Activated naive CD4-positive, alpha-beta T cell treated with anti-CD3 and anti-CD28 coated beads, Interleukin-2, amount 50 U/mL, for 16 hours (primary cell): ENCODE measurements around the gene SLC39A11.

Experiments
- DNase-seq: peaks from one replicate; pipeline ENCODE4 v3.0.0-alpha.2; 2020

The SLC39A11 gene

DNA sequence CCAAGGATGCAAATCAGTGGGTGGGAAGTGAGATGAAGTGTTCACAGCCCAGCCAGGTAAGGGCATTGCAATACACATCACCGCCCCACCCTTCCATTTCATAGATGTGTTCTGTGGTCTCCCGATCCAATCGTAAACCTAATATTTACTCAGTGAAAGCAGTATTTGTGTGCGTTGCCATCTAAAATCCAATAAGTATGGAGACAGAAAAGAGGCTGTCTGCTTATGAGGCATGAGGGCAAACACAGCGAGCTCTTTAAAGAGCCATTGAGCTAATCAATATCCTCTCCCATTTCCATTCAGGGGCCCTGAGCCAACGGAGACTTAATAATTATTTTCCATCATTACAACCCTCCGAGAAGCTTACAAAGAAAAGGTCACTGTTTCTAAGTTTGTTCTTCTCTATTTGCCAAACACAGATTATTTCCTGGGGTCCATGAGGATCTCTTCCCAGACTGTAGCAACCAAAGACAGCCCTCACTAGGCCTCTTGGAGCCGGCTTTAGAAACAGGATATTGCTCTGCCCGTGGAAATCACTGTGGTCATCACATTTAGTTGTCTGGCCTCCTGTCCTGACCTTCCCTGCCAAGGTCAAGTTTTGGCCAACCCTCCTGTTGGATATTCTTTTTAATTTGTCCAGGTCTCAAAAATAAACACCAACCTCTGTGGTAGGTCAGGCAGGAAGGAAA is 120.1 kb downstream of the SLC39A11 start:
- DNase-seq = no peak

GRCh38 chr17:72971226-72971880 is 121.1 kb downstream of the SLC39A11 start:
- DNase-seq = no peak

DNA sequence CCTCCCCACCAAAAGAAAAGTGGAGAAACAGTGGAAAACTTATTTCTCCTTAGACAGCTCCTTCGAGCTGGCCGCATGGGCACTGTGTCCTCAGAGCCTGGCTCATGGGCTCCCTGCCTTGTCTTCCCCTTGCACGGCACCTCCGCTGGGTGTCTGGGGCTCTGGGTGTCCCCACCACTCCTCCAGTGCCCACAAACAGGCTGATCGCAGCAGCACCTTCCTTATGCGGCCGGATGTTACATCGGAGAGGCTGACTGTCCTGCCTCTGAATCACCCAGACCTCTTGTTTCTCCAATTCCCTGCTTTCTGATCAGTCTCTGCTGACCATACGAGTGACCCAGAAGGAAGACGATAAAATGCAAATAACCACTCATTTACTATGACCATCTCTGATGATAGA is 121.7 kb downstream of the SLC39A11 start:
- no peak for DNase-seq

DNA sequence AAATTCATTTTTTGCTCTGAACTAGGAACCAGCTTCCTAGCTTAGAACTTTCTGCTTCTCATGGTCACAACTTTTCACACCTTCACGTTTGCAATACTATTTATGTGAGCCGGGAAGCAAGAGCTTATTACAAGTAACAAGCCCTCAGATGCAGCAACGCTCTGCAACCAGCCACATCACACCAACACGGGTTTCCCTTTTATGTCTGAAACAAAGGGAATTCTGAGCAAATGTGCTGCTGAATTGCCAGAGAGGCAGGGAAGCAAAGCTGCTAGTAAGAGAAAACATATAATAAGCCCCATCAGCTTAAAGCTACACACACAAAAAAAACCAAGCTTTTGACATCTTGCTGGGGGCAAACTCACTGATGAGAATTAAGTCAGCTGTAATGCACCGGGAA is 122.2 kb downstream of the SLC39A11 start:
- no peak for DNase-seq

DNA sequence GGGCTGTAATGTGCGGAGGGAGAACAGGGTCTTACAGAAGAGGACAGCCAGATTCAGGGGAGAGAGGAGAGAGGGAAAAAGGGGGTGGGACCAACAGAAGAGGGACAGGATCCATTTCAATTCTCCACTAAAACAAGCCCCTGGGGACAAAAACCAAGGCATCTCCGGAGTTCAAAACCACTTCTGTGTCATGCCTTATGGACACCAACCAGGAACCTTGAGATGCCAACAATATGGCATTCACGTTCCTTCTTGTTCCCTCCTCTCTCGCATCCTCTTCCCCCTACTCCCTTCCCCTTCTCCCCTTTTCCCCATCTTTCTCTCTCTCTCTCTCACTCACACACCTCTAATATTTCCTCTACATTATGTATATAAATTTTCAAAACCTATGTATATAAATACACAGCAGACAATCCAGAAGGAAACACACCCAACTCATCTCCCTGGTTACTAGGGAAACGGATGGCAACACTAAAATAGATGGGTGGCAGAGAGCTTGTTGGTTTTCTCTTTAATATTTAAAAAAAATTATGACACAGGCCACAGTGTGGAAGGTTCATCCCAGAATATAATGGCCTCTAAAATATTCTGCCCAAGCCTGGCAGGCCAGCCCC is 123.1 kb downstream of the SLC39A11 start:
- DNase-seq = no peak

DNA sequence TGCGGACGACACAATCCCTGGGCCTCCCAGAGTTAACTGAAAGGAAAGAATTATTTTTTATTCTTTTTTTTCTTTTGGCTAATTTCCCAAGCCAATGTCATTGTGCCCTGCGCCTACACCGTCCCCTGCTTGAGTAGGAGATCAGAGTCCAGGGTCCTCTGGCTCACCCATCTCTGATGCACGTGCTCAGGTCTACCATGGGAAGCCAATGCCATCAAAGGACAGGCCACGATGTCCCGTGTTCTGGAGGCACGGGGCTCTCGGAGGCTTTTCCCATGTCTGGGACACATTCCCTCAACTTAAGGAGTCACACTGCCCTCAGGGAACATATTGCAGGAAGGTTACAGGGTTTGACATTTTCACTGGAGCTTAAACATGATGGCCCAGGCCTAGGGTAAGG is 123.7 kb downstream of the SLC39A11 start:
- DNase-seq = no peak

GRCh38 chr17:72967977-72968585 is 124.4 kb downstream of the SLC39A11 start:
- no peak for DNase-seq

- DNase-seq = no peak
Observed at GRCh38 chr17:72967277-72967970, 125.1 kb downstream of the SLC39A11 start.

- DNase-seq = no peak
Observed at GRCh38 chr17:72962106-72962505, 130.4 kb downstream of the SLC39A11 start.

- DNase-seq = no peak
Observed at GRCh38 chr17:72955391-72956140, 136.9 kb downstream of the SLC39A11 start.

DNA sequence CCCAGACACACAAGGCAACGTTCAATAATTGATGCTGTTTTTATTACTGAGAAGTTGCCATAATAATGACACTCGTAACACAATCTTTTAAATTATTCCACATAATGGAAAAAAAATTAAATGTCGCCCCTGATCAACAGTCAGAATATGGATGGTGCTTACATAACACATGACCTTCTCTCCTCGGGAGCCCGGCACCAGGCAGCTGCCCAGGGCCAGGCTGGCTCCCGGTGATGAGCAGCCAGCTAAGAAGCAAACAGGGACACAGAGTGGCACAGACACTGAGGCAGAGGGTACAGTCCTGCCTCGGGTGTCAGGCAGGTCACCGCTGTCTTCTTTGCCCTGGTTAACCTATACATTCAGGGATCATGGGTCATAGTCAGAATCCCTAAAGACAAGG is 137.9 kb downstream of the SLC39A11 start:
- no peak for DNase-seq

GRCh38 chr17:72953621-72954020 is 138.9 kb downstream of the SLC39A11 start:
- DNase-seq = no peak

GRCh38 chr17:72952641-72953315 is 139.7 kb downstream of the SLC39A11 start:
- no peak for DNase-seq

GRCh38 chr17:72952220-72952619 is 140.3 kb downstream of the SLC39A11 start:
- no peak for DNase-seq

GRCh38 chr17:72950242-72950931 is 142.1 kb downstream of the SLC39A11 start:
- DNase-seq = no peak

DNA sequence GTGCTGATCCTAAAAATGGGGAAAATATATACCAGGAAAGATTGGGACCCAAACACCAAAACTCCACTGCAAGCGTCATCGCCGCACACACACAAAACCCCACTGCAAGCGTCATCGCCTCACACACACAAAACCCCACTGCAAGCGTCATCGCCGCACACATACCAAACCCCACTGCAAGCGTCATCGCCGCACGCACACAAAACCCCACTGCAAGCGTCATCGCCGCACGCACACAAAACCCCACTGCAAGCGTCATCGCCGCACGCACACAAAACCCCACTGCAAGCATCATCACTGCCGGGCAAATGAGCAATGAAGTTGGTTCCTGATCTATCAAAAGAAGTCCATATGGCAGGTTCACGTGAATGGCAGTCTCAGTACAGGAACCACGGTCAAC is 144.4 kb downstream of the SLC39A11 start:
- no peak for DNase-seq

- DNase-seq = no peak
Observed at GRCh38 chr17:72947475-72947874, 145.0 kb downstream of the SLC39A11 start.

- DNase-seq = no peak
Observed at GRCh38 chr17:72946696-72947095, 145.8 kb downstream of the SLC39A11 start.

- DNase-seq = no peak
Observed at GRCh38 chr17:72946156-72946555, 146.3 kb downstream of the SLC39A11 start.

- no peak for DNase-seq
Observed at GRCh38 chr17:72945473-72945872, 147.0 kb downstream of the SLC39A11 start.
